Measurements from ENCODE around the gene TACC2. TPM values are rescaled to one million over a fixed set of nuclear protein-coding genes. Genes with fewer than 3 reads are reported as not detected.

Gene TACC2
- total RNA-seq, 1 donor from 2014 or later, result 10.7 TPM

DNA sequence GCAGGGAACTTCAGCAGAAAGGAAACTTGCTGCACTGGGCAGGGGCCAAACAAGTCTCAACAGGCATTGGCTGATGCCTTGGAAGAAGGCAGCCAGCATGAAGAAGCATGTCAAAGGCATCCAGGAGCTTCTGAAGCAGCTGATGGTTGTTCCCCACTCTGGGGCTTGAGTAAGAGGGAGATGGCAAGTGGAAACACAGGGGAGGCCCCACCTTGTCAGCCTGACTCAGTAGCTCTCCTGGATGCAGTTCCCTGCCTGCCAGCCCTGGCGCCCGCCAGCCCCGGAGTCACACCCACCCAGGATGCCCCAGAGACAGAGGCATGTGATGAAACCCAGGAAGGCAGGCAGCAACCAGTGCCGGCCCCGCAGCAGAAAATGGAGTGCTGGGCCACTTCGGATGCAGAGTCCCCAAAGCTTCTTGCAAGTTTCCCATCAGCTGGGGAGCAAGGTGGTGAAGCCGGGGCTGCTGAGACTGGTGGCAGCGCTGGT lies 96.5 kb downstream of the TACC2 start:
- H3K27me3 ChIP-seq, result no peaks in the 10 kb centered on the region
- Mint-ChIP-seq H3K27me3 (ENCODE audit: insufficient read depth, low read depth) (peaks cover 3% of the 10 kb centered on the region), H3K4me1 (peaks cover 4% of the 10 kb centered on the region), H3K36me3 (peaks cover 2% of the 10 kb centered on the region), H3K9me3 (no peaks in the 10 kb centered on the region), H3K4me3 (no peak overlapping the region), H3K27ac (no peak overlapping the region)
- no peaks in the 10 kb centered on the region for H3K79me2 ChIP-seq (ENCODE audit: low read depth)
- H4K20me1 ChIP-seq (ENCODE audit: low read depth), result no peaks in the 10 kb centered on the region
- no peak overlapping the region for H3K9ac ChIP-seq
- H3K27ac ChIP-seq, result no peak overlapping the region
- H3F3A ChIP-seq (ENCODE audit: low read depth), result no peaks in the 10 kb centered on the region
- DNase-seq (ENCODE audit: low spot score), result no peak
- TF ChIP-seq EZH2phosphoT487 (IDR thresholded peaks at IDR 0.05) (no peak), EZH2 (IDR thresholded peaks at IDR 0.05) (no peak)
- TF ChIP-seq, protein P1, sequence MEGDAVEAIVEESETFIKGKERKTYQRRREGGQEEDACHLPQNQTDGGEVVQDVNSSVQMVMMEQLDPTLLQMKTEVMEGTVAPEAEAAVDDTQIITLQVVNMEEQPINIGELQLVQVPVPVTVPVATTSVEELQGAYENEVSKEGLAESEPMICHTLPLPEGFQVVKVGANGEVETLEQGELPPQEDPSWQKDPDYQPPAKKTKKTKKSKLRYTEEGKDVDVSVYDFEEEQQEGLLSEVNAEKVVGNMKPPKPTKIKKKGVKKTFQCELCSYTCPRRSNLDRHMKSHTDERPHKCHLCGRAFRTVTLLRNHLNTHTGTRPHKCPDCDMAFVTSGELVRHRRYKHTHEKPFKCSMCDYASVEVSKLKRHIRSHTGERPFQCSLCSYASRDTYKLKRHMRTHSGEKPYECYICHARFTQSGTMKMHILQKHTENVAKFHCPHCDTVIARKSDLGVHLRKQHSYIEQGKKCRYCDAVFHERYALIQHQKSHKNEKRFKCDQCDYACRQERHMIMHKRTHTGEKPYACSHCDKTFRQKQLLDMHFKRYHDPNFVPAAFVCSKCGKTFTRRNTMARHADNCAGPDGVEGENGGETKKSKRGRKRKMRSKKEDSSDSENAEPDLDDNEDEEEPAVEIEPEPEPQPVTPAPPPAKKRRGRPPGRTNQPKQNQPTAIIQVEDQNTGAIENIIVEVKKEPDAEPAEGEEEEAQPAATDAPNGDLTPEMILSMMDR (IDR thresholded peaks at IDR 0.05), result no peak
- no peak overlapping the region for H3K4me3 ChIP-seq
- no peak overlapping the region for H2AFZ ChIP-seq (replicated peaks)
- no peak overlapping the region for H3K4me2 ChIP-seq
- no peaks in the 10 kb centered on the region for H3K36me3 ChIP-seq
- no peaks in the 10 kb centered on the region for H3K9me3 ChIP-seq (ENCODE audit: low read depth)
- H3K4me1 ChIP-seq, result no peaks in the 10 kb centered on the region

DNA sequence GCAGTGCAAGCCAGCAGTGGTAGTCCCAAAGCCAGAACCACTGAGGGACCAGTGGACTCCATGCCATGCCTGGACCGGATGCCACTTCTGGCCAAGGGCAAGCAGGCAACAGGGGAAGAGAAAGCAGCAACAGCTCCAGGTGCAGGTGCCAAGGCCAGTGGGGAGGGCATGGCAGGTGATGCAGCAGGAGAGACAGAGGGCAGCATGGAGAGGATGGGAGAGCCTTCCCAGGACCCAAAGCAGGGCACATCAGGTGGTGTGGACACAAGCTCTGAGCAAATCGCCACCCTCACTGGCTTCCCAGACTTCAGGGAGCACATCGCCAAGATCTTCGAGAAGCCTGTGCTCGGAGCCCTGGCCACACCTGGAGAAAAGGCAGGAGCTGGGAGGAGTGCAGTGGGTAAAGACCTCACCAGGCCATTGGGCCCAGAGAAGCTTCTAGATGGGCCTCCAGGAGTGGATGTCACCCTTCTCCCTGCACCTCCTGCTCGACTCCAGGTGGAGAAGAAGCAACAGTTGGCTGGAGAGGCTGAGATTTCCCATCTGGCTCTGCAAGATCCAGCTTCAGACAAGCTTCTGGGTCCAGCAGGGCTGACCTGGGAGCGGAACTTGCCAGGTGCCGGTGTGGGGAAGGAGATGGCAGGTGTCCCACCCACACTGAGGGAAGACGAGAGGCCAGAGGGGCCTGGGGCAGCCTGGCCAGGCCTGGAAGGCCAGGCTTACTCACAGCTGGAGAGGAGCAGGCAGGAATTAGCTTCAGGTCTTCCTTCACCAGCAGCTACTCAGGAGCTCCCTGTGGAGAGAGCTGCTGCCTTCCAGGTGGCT lies 97.7 kb downstream of the TACC2 start:
- H3K79me2 ChIP-seq (ENCODE audit: low read depth), result no peaks in the 10 kb centered on the region
- Mint-ChIP-seq H3K27me3 (ENCODE audit: insufficient read depth, low read depth) (peaks cover 6% of the 10 kb centered on the region), H3K9me3 (no peaks in the 10 kb centered on the region), H3K4me1 (peaks cover 10% of the 10 kb centered on the region), H3K4me3 (no peak overlapping the region), H3K27ac (no peak overlapping the region), H3K36me3 (peaks cover 2% of the 10 kb centered on the region)
- no peak overlapping the region for H3K4me2 ChIP-seq
- H3F3A ChIP-seq (ENCODE audit: low read depth), result no peaks in the 10 kb centered on the region
- no peak for TF ChIP-seq EZH2phosphoT487 (IDR thresholded peaks at IDR 0.05)
- TF ChIP-seq, protein P1 (IDR thresholded peaks at IDR 0.05), result no peak
- TF ChIP-seq EZH2 (IDR thresholded peaks at IDR 0.05), result no peak
- no peaks in the 10 kb centered on the region for H3K27me3 ChIP-seq
- H3K9me3 ChIP-seq (ENCODE audit: low read depth), result no peaks in the 10 kb centered on the region
- H3K27ac ChIP-seq, result no peak overlapping the region
- H3K4me3 ChIP-seq, result no peak overlapping the region
- H3K4me1 ChIP-seq, result no peaks in the 10 kb centered on the region
- H3K36me3 ChIP-seq, result no peaks in the 10 kb centered on the region
- H4K20me1 ChIP-seq (ENCODE audit: low read depth), result no peaks in the 10 kb centered on the region
- H3K9ac ChIP-seq, result no peak overlapping the region
- no peak overlapping the region for H2AFZ ChIP-seq (replicated peaks)
- no peak for DNase-seq (ENCODE audit: low spot score)

DNA sequence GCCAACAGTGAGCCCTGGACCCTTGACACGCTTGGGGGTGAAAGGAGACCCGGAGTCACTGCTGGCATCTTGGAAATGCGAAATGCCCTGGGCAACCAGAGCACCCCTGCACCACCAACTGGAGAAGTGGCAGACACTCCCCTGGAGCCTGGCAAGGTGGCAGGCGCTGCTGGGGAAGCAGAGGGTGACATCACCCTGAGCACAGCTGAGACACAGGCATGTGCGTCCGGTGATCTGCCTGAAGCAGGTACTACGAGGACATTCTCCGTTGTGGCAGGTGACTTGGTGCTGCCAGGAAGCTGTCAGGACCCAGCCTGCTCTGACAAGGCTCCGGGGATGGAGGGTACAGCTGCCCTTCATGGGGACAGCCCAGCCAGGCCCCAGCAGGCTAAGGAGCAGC lies 98.5 kb downstream of the TACC2 start:
- Histone ChIP-seq H3K9me3 (ENCODE audit: low read depth) (no peaks in the 10 kb centered on the region), H3K79me2 (ENCODE audit: low read depth) (no peaks in the 10 kb centered on the region), H3K27ac (no peak overlapping the region), H3K4me1 (no peaks in the 10 kb centered on the region), H3F3A (ENCODE audit: low read depth) (no peaks in the 10 kb centered on the region), H2AFZ (replicated peaks) (no peak overlapping the region), H4K20me1 (ENCODE audit: low read depth) (no peaks in the 10 kb centered on the region), H3K36me3 (no peaks in the 10 kb centered on the region), H3K4me2 (no peak overlapping the region), H3K27me3 (no peaks in the 10 kb centered on the region), H3K9ac (no peak overlapping the region), H3K4me3 (no peak overlapping the region)
- TF ChIP-seq EZH2phosphoT487 (IDR thresholded peaks at IDR 0.05) (no peak), EZH2 (IDR thresholded peaks at IDR 0.05) (no peak)
- TF ChIP-seq, protein P1 (IDR thresholded peaks at IDR 0.05), result no peak
- peaks cover 5% of the 10 kb centered on the region for H3K27me3 Mint-ChIP-seq (ENCODE audit: insufficient read depth, low read depth)
- peaks cover 2% of the 10 kb centered on the region for H3K36me3 Mint-ChIP-seq
- H3K4me3 Mint-ChIP-seq, result no peak overlapping the region
- no peak overlapping the region for H3K27ac Mint-ChIP-seq
- peaks cover 10% of the 10 kb centered on the region for H3K4me1 Mint-ChIP-seq
- H3K9me3 Mint-ChIP-seq, result no peaks in the 10 kb centered on the region
- no peak for DNase-seq (ENCODE audit: low spot score)
